Thyroid gland (tissue), 4 donors: ENCODE measurements around the gene ONECUT3. TPM values are rescaled to one million over a fixed set of nuclear protein-coding genes. Genes with fewer than 3 reads are reported as not detected.

ENCODE experiments used
- DNase-seq, 2 donors: peaks; one replicate each; pipeline ENCODE4 v3.0.0-alpha.2; 2019
- H3K27ac ChIP-seq, 3 donors: fragments of 200-600 bp; sonication (generic); 1 replicate in 2 of 3; 2 replicates in 1 of 3; pipeline ENCODE4 v1.5.1; 2016 to 2019; ENCODE audit warnings: mild to moderate bottlenecking in 1 of 3, moderate library complexity in 1 of 3
- H3K27me3 ChIP-seq: fragments of 200-600 bp; sonication (generic); one replicate; pipeline ENCODE4 v1.5.1; 2019
- H3K36me3 ChIP-seq, 2 donors: fragments of 200-600 bp; sonication (generic); one replicate each; pipeline ENCODE4 v1.5.1; 2016 to 2019
- H3K4me1 ChIP-seq, 2 donors: fragments of 200-600 bp; sonication (generic); one replicate each; pipeline ENCODE4 v1.5.1; 2017 to 2019
- H3K4me3 ChIP-seq, 3 donors: fragments of 200-600 bp; sonication (generic); replicated peaks in 1 of 3; 1 replicate in 2 of 3; 2 replicates in 1 of 3; pipeline ENCODE4 v1.5.1; 2016; ENCODE audit warnings: mild to moderate bottlenecking in 1 of 3
- H3K9me3 ChIP-seq: fragments of 200-600 bp; sonication (generic); one replicate; pipeline ENCODE4 v1.5.1; 2017
- CTCF ChIP-seq, 6 experiments: fragments of 200-600 bp in 3 of 6; fragments of 450-650 bp in 3 of 6; sonication (generic) in 3 of 6; IDR thresholded peaks; one replicate each; pipeline ENCODE4 v1.5.1; 2016 to 2019; ENCODE audit warnings: antibody characterized with exemption in 6 of 6, mild to moderate bottlenecking in 2 of 6, inconsistent platforms in 1 of 6, moderate library complexity in 1 of 6
- POLR2A ChIP-seq, 2 donors: fragments of 450-650 bp; IDR thresholded peaks; one replicate each; pipeline ENCODE4 v1.6.1; 2017; ENCODE audit warnings: antibody characterized with exemption in 2 of 2, mild to moderate bottlenecking in 2 of 2, moderate library complexity in 1 of 2
- WGBS, 2 donors: methylation state at CpG; one replicate each; pipeline ENCODE4 v1.1.5; 2017; 5-methylcytosine and 5-hydroxymethylcytosine counted together
- intact Hi-C: fragments of 100-400 bp; cut with DNase I; formaldehyde crosslinking; loops from one replicate; pipeline ENCODE4 v1.15.1; 2023
- total RNA-seq, 4 donors: library from RNA; depleted of rRNA; stranded (reverse); fragments of >200 nt; gene quantifications; one replicate each; pipeline ENCODE4 v1.2.3, GENCODE V29; 2016

Gene ONECUT3
- total RNA-seq, 4 donors from 2014 or later: not detected

DNA sequence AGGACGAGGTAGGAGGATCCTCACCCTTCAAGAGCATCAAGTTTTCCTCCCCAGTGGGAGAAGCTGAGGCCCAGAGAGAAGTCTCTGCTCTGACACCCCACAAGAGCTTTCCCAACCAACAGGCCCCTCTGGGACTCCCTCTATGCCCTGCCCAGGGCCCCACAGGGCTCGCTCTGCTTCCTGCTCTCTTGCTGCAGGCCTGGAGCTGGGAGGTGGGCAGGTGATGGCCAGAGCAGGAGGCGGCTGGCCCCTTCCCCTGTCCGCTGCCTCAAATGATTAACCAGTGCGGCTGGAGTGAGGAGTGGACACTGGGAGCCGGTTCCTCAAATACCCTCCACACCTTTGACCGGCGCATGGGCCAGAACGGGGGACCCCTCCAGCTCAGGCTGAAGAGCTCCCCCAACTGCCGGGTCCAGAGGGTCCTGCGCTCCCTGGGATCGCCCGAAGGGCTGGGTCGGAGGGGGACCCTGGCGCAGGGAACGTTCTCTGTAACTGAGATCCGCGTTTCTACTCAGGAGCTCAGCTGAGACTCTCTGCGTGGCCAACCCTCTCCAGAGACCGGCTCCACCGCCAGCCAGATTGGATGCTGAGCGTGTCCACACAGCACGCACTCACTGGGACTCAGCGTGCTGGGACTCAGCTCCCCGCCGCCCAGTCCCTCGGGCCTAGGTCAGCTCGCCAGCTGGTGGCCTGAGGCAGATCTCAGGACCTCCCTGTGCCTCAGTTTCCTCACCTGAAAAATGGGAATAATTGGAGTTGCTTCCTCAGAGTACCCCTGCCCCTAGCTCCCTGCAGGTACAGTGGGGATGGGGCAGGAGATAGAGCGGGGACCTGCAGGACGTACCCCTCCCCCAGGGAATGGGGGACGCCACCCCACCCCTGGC is 6.7 kb upstream of the ONECUT3 start:
- H3K4me3 ChIP-seq: no peak overlapping the region
- intact Hi-C loops: no loop called here
- no peak overlapping the region for H3K27ac ChIP-seq
- WGBS, 2 donors: 5 to 6% methylated on average over 14 to 23 of the region's 31 CpGs
- TF ChIP-seq POLR2A (IDR thresholded peaks at IDR 0.05) (no peak), CTCF (IDR thresholded peaks at IDR 0.05) (no peak)
- H3K9me3 ChIP-seq: no peaks in the 10 kb centered on the region
- H3K27me3 ChIP-seq: peaks cover 41% of the 10 kb centered on the region
- no peaks in the 10 kb centered on the region for H3K36me3 ChIP-seq
- peaks cover 9 to 40% of the 10 kb centered on the region in 2 donors for H3K4me1 ChIP-seq
- DNase-seq: no peak

DNA sequence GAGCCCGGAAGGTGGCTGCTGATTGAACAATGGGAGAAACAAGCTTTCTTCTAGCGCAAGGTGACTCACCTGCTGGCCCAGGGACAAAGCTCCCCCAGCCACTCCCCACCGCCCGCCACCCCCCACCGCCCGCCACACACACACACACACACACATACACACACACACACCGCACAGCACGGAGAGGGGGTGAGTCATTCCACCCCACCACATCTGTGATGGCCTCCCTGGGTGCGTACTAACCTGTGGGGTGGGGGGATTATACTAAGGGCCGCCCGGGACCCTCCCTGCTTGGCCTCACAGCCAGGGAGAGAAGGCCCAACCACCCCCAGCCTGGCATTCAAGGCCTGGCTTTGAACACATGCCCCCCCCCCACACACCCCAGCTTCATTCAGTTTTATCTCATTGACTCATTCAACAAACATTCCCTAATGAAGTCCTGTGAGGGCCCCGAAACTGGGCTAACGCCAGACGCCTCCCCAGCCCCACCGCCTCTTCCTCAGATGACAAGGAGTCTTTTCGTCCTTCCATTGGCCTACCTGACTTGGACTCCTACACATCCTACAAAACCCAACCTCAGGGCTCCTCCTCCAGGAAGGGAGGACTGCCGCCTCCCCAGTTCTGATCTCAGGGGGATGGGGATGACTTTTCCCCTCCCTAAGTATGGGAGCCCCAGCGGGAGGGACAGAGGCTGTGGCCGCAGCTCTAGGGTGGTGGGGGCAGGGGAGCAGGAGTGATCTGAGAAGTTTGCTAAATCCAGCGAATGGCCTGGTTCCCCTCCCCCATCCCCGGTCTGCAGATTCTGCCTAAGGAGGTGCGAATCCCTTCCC is 5.8 kb upstream of the ONECUT3 start:
- Histone ChIP-seq H3K36me3 (no peaks in the 10 kb centered on the region), H3K4me1 (peaks cover 9 to 40% of the 10 kb centered on the region in 2 donors), H3K27me3 (peaks cover 43% of the 10 kb centered on the region), H3K4me3 (no peak overlapping the region), H3K9me3 (no peaks in the 10 kb centered on the region), H3K27ac (no peak overlapping the region)
- no peak for DNase-seq
- 7% methylated on average over 11 to 15 of the region's 22 CpGs for WGBS, 2 donors
- intact Hi-C loops: no loop called here
- TF ChIP-seq POLR2A (IDR thresholded peaks at IDR 0.05): no peak
- no peak for TF ChIP-seq CTCF (IDR thresholded peaks at IDR 0.05)

DNA sequence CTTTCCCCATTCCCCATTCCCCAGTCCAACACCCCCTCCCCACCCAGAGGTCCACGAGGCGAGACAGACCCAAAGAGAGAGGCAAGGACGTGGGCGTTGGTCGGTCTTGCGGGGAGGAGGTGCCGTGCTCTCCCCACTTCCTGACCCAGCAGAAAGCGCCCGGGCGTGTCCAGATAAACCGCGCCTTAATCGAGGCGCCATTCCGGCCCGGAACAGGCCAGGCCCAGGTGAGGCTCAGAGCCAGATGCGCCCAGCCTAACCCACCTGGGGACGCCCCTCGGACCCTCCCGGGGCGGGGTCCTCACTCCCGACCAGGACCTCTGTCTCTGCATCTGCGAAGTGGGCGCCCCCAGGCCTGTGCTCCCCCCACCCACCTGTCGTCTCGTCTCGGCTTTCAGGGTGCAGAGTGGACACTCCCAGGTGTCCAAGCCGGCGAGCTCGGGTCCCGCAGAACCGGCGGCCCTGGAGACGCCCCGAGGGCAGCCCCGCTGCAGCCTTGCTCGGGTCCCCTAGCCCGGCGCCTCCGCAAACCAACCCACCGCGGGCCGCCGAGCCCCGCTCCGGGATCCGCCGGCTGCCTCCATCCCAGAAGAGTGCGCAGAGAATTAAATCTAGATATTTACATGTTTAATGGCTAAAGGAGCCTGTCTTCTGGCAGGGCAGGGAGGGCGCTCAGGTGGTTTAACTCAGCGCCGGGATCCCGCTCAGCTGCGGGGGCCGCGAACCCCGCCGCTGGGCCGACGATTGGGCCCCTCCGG is 5.0 kb upstream of the ONECUT3 start:
- no peak overlapping the region for H3K4me3 ChIP-seq

GRCh38 chr19:1748873-1749341 is 4.4 kb upstream of the ONECUT3 start:
- Histone ChIP-seq H3K9me3 (no peaks in the 10 kb centered on the region), H3K4me3 (no peak overlapping the region), H3K27ac (no peak overlapping the region), H3K4me1 (peaks cover 9 to 40% of the 10 kb centered on the region in 2 donors), H3K27me3 (peaks cover 43% of the 10 kb centered on the region), H3K36me3 (no peaks in the 10 kb centered on the region)
- DNase-seq: no peak
- TF ChIP-seq POLR2A (IDR thresholded peaks at IDR 0.05) (no peak), CTCF (IDR thresholded peaks at IDR 0.05) (no peak)
- intact Hi-C loops: no loop called here
- WGBS, 2 donors: 0 to 8% methylated on average over 2 to 4 of the region's 45 CpGs

More for the DNA sequence above, 5.0 kb upstream of the ONECUT3 start:
- Histone ChIP-seq H3K27me3 (peaks cover 43% of the 10 kb centered on the region), H3K36me3 (no peaks in the 10 kb centered on the region), H3K9me3 (no peaks in the 10 kb centered on the region), H3K27ac (no peak overlapping the region), H3K4me1 (peaks cover 9 to 40% of the 10 kb centered on the region in 2 donors)
- no peak for DNase-seq
- no peak for TF ChIP-seq CTCF (IDR thresholded peaks at IDR 0.05)
- no peak for TF ChIP-seq POLR2A (IDR thresholded peaks at IDR 0.05)
- WGBS, 2 donors: 1 to 4% methylated on average over 5 to 19 of the region's 61 CpGs
- intact Hi-C loops: no loop called here
